GM18508 (cell line): ENCODE data around the gene S100A13.
"Not testable (repeated sequence)": the region's sequence is repeated elsewhere in the genome, so short reads cannot be mapped to it uniquely, and the experiment has no call there.

Experiments
- ATAC-seq: cut with Tn5 transposase; IDR thresholded peaks from one replicate; pipeline ENCODE4 v1.9.1; 2021; ENCODE audit warnings: moderate number of reproducible peaks; ENCODE audit not compliant: insufficient read depth, unreplicated experiment

S100A13 gene

DNA sequence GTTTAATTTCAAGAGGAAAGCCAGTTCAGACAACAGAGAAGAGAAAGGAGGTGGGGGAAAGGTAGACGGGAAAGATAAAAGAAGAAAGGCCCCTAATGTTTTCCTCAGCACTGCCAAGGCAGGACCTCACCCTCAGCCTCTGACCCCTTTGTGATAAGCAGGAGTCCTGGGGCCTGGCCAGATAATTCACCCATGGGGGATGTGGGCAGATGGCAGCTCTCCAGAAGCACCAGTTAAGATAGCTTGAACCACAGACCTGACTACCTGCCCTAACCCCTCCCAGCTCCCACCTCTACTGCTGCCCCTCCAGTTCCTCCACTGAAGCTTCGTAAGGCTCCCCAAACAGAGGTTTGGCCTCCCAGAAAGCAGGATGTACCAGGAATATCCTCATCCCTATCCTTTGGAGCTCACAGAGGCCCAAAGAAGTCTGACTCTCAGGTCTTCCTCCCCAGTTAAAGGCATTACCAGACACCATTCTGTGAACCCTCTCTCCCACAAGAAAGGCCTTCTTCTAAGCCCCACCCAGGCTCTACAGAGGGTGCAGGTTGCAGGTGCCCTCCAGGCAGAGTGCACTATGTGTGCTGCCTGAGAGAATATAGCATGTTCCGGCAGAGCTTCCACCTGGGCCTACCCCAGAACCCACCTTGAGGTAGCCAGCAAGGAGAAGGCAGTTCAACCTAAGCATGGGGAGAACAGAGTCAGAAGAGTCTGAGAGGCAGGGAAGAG lies 22.0 kb upstream of the S100A13 start:
- ATAC-seq, result no peak

GRCh38 chr1:153648000-153648643 lies 20.8 kb upstream of the S100A13 start:
- ATAC-seq, result no peak

DNA sequence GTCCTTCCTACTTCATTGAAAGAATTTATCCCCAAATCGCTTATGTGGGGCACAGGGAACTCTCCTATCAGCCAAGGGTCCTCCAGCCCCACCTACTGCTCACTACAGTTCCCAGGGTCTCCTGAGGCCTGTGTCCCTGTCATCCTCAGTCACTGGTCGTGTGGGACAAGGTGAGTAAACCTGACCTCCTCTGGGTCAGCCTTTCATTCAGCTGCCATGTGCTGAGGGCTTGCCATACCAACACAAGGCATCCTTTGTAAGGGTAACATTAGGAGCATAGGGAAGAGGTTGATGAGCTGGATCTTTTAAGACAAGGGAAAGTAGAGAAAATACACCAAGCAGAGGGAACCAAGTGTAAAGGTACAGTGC lies 20.0 kb upstream of the S100A13 start:
- ATAC-seq, result no peak

- no peak for ATAC-seq
Measured at GRCh38 chr1:153646672-153647345, 19.5 kb upstream of the S100A13 start.

DNA sequence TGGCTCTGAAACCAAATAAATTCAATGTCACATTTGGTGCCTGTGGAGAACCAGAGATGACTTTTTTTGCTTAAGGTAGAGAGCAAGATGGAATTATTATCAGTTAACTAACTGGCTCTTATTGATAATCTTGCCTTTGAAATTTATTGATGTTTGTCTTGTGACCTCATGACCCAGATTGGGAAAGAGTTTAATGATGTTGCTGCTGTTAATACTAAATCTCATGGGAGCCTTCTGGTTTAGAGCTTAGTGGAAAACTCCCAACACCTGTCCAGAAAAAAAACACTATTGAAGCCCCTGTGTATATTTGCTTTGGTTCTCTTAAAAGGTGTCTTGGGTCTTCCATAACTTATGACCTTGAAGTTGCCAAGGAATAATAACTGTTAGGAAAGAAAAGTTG lies 16.5 kb upstream of the S100A13 start:
- ATAC-seq, result no peak

GRCh38 chr1:153643100-153643499 lies 15.8 kb upstream of the S100A13 start:
- ATAC-seq, result no peak

DNA sequence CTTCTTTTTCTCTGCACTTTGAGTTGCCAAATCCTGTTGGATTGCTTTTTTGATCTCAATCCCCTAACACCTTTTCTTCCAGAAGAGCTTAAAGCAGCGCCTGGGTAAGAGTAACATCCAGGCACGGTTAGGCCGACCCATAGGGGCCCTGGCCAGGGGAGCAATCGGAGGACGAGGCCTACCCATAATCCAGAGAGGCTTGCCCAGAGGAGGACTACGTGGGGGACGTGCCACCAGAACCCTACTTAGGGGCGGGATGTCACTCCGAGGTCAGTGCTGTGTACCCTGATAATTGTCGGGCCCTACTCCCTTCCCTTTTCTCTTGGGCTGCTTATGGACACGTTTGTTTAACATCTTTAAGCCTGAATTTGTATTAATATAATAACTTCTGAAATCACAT lies 14.9 kb upstream of the S100A13 start:
- no peak for ATAC-seq

DNA sequence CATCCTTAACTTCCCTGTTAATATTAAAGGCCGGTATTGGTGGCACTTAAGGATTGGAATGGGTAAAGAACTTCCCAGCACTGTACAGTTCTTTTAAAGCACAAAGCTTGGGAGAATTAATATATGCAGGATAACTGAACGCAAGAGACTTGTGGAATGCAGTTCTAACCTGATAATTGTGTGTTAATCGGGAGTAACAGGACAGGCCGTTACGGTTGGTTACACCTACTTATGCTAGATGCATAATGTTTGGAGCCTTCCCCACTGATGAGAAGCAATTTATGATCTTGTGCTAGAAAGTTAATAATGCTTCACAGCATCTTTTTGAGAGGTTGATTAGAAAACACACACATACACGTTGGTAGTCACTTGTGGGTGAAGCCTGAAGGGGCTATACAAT lies 13.6 kb upstream of the S100A13 start:
- no peak for ATAC-seq

GRCh38 chr1:153640213-153640612 lies 12.9 kb upstream of the S100A13 start:
- not testable (repeated sequence) for ATAC-seq

DNA sequence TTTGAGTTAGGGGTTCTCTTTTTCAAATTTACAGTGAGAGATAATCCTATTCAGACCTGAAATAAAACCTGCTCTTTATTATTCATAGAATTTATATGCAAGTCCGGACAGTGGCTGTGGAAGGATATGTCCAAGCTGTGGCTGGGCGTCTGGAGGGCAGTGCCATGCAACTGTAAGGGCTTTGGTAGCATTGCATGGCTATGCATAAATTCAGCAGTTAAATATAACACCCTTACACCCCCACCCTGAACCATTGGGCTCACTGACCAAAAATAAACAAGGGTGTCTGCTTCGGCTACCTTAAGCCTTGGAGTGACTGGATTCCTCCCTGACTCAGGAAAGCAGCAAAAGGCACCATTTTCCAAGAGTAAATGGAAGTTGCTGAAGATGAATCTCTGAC lies 12.0 kb upstream of the S100A13 start:
- no peak for ATAC-seq

DNA sequence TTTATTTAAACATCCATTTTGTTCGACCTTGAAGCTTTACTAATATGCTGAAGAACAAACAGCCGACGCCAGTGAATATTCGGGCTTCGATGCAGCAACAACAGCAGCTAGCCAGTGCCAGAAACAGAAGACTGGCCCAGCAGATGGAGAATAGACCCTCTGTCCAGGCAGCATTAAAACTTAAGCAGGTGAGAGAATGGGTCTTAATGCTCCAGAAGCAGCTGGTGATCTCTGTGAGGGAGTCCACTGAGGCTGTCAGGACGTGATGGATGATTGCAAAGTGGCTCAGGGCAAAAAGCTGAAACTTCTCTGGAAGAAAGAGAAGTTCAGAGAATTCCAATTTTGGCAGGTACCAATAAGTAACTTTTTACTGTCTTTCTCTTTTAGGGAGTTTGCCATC lies 11.0 kb upstream of the S100A13 start:
- ATAC-seq, result no peak

DNA sequence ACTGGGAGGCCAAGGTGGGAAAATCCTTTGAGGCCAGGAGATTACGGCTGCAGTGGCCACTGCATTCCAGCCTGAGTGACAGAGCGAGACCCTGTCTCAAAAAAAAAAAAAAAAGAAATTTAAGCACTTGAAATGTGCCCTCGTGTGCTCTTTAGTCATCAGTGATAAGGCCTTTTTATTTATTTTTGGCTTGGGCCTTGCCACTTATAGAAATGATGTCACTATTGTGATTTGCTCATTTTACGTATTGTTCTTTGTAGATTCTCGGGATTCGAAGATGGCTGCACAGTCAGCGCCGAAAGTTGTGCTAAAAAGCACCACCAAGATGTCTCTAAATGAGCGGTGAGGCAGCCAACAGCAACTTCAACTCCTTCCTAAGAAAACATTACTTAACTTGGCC lies 9.0 kb upstream of the S100A13 start:
- no peak for ATAC-seq

GRCh38 chr1:153635872-153636271 lies 8.6 kb upstream of the S100A13 start:
- ATAC-seq, result no peak

DNA sequence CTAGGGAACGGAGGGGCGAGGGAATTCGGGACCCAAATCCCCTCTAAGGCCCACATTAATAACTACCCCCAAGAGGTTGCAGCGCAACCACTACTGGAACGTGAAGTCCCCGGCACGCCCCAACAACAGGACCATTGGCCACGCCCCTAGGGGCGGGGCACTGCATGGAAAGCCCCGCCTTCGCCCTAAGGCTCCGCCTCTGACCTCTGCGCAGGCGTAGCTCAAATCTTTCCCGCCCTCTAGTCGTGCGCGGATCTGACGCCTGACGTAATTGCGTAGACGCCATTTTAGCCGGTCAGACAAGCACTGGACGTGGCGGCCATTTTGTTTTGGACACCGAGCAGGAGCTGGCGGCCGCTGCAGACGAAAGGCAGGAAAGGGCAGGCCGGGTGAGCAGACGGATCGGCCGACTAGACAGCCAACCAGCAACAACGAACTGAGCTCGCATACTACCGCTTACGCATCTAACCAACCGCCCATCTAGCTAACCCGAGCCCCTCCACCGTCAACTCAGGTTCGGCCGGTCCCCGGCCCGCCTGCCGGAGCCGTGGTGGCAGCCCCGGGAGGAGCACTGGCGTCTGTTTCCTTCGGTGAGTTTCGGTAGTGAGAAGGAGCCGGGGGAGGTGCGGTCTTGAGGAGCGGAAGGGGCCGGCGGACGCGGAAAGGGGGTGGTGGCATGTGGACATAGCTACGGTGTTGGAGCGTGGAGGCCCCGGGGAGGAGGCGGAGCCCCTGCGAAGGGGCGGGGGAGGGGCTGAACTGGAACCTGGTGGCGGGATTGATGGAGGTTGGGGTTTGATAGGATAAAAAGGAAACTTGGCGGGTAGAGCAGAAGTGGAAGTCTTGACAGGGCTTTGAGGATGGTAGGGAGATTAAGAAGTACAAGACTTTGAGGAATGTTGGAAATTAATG lies 6.7 kb upstream of the S100A13 start, which contains the start of gene CHTOP:
CHTOP (plus strand) TSS at position 313 of the 912 bp plus-strand sequence. CDS start 2,523 bp downstream, outside the sequence.
- peak; percentile 81 for ATAC-seq

DNA sequence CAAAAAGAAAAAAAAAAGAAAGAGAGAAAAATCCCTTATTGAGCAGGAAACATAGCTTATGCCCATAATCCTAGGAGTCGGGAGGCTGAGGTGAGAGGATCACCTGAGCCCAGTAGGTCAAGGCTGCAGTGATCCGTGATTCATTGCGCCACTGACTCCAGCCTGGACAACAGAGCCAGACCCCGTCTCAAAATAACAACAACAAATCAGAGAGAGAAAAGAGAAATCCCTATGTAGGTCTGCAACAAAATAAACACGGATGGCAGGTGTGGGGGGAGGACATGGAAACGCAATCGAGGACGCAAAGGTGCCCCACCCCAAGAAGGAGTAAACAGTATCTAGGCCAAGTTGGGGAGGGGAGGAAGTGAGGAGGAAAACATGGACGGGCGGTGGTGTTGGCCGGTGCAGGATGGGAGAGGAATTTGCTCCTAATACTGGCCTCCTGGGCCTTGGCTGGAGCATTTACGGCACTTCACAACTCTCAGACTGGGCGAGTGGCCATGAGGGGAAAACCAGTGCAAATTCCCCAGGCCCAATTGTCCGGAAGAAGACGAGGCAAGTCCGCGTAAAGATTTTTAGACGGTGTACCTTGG lies 6.0 kb upstream of the S100A13 start:
- ATAC-seq, result no peak

GRCh38 chr1:153631047-153632022 lies 4.0 kb upstream of the S100A13 start:
- no peak for ATAC-seq

DNA sequence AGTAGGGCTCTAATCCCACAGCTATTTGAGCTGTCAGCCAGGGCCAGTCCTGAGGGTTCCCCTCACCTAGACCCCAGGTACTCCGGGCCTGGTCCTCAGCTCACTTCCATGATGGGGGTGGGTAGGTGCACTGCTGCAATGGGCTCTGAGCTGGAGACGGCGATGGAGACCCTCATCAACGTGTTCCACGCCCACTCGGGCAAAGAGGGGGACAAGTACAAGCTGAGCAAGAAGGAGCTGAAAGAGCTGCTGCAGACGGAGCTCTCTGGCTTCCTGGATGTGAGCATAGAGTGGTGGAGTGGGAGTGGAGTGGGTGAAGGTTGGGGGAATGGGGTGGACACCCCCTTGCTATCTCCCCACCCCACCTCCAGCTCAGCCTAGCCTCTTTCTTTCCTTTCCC lies 3.1 kb upstream of the S100A13 start:
- no peak for ATAC-seq

- ATAC-seq, result no peak
Measured at GRCh38 chr1:153629971-153630370, 2.7 kb upstream of the S100A13 start.

- no peak for ATAC-seq
Measured at GRCh38 chr1:153629343-153629665, 2.0 kb upstream of the S100A13 start.
